Measurements from ENCODE around the gene SH2B3.
A peak's percentile ranks its signal among the peaks of the same experiment; 100 is the strongest.

Gene SH2B3

DNA sequence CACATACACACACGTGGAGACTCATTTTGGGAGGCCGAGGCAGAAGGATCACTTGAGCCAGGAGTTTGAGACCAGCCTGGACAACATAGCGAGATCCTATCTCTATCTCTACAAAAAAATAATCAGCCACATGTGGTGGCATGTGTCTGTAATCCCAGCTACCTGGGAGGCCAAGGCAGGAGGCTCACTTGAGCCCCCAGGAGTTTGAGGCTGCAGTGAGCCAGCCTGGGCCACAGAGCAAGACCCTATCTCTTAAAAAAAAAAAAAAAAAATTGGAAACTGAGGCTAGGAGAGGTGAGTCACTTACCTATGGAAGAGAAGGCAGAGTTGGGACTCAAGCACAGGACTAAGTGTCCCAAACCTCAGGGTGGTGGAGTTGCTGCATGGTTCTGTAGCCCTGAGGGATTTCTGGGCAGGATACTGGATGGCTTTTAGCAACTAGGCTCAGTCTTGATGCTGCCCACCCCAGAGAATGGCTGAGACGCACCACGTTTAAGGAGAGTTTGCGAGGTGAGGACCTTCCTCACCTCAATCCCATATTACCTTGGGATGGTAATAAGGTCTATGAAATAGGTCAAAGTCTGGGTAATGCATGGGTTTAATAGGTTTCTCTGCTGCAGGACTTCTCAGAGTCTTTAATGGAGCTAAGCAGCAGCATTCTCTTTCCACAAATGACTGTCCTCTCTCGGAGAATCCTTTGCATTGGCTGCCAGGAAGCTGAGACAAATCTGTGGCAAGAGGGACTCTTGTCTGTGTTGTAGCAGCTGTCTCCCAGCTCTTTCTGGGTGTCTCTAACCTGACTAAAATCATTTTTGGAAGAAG is 35.6 kb downstream of the SH2B3 start:
- no peak for ATAC-seq (replicated peaks)
- Mint-ChIP-seq H3K36me3 (ENCODE audit: insufficient read depth) (peaks cover 59% of the 10 kb centered on the region), H3K4me1 (ENCODE audit: low read depth in 2 of 2) (peaks cover 82 to 84% of the 10 kb centered on the region in 2 donors), H3K27me3 (no peaks in the 10 kb centered on the region), H3K4me3 (peak overlapping the region; percentile 40 to 49), H3K27ac (peak overlapping the region; percentile 96 to 100), H3K9me3 (no peaks in the 10 kb centered on the region)
- no peak for DNase-seq

DNA sequence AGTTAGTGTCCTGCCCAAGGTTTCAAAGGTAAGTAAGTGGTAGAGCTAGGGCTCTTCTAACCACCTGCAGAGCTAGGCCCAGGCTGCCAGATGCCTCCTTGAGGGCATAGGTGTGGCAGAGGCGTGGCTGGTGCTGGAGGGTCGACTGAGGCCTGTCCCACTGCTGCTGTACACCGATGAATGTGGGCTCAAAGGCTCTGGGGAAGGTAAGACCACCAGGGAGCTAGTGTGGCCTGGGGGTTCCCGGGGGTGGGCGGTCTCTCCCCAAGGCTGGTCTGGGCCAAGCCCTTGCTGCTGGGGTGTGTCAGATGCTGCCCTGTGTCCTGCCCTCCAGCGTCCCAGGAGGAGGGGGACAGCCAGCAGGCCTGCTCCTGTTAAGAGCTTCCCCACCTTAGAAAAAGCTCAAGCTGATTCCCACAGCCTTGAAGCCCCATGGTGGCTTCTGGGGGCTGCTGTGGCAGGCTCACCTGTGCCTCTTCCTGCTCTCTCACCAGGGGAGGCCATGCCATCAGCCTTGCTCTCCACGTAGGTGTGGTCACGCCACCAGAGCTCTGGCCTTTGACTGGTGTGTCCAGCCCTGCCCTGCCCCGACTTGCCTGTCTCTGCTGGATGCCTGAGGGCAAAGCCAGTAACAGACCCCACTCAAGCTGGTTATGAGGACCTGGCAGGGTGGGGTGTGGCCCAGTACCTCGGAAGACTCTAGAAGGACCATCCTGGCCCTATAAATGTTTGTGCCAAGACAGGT is 36.8 kb downstream of the SH2B3 start:
- ATAC-seq (replicated peaks) (no peak), DNase-seq (no peak)
- H3K4me1 Mint-ChIP-seq (ENCODE audit: low read depth in 2 of 2), result peaks cover 75 to 76% of the 10 kb centered on the region in 2 donors
- peak overlapping the region; percentile 75 to 84 for H3K4me3 Mint-ChIP-seq
- peak overlapping the region; percentile 95 to 96 for H3K27ac Mint-ChIP-seq
- H3K36me3 Mint-ChIP-seq (ENCODE audit: insufficient read depth), result peaks cover 55% of the 10 kb centered on the region
- no peaks in the 10 kb centered on the region for H3K9me3 Mint-ChIP-seq
- no peaks in the 10 kb centered on the region for H3K27me3 Mint-ChIP-seq

DNA sequence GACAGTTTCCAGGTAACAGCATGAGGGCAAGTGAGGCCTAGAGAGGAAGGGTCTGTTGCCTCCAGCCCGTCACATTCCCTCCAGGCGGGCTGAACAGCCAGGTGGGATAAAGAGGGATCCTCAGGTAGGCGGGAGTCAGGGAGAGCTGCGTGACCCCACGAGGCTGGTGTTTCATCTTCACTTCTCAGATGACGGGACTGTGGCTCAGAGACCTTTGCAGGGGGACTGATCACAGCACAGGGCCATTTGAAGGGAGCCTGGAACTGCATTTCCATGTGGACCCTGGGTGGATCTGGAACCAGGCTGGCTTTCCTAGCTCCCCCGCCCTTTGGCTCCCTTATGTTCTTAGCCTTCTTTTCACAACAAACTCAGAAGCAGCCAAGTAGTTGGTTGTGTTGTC is 37.4 kb downstream of the SH2B3 start:
- Mint-ChIP-seq H3K4me1 (ENCODE audit: low read depth in 2 of 2) (peaks cover 73 to 74% of the 10 kb centered on the region in 2 donors), H3K27me3 (no peaks in the 10 kb centered on the region), H3K4me3 (peak overlapping the region; percentile 75 to 84), H3K27ac (peak overlapping the region; percentile 95 to 96), H3K9me3 (no peaks in the 10 kb centered on the region), H3K36me3 (ENCODE audit: insufficient read depth) (peaks cover 55% of the 10 kb centered on the region)
- no peak for ATAC-seq (replicated peaks)
- DNase-seq, result no peak

- H3K27me3 Mint-ChIP-seq, result no peaks in the 10 kb centered on the region
- ATAC-seq (replicated peaks) (no peak), DNase-seq (no peak)
- no peaks in the 10 kb centered on the region for H3K9me3 Mint-ChIP-seq
- peak overlapping the region; percentile 75 to 84 for H3K4me3 Mint-ChIP-seq
- peaks cover 57% of the 10 kb centered on the region for H3K36me3 Mint-ChIP-seq (ENCODE audit: insufficient read depth)
- H3K27ac Mint-ChIP-seq, result peak overlapping the region; percentile 95 to 96
- H3K4me1 Mint-ChIP-seq (ENCODE audit: low read depth in 2 of 2), result peaks cover 69 to 73% of the 10 kb centered on the region in 2 donors
Observed at GRCh38 chr12:111443586-111443985, 37.9 kb downstream of the SH2B3 start.

GRCh38 chr12:111444314-111444924 is 38.7 kb downstream of the SH2B3 start:
- DNase-seq, result no peak
- H3K36me3 Mint-ChIP-seq (ENCODE audit: insufficient read depth), result peaks cover 57% of the 10 kb centered on the region
- H3K27ac Mint-ChIP-seq, result peak overlapping the region; percentile 95 to 96
- no peaks in the 10 kb centered on the region for H3K27me3 Mint-ChIP-seq
- H3K4me3 Mint-ChIP-seq, result peak overlapping the region; percentile 75 to 84
- peak; percentile 13 for ATAC-seq (replicated peaks)
- no peaks in the 10 kb centered on the region for H3K9me3 Mint-ChIP-seq
- peaks cover 70 to 71% of the 10 kb centered on the region in 2 donors for H3K4me1 Mint-ChIP-seq (ENCODE audit: low read depth in 2 of 2)

GRCh38 chr12:111444925-111445725 is 39.4 kb downstream of the SH2B3 start:
- peak; percentile 95 for ATAC-seq (replicated peaks)
- H3K27me3 Mint-ChIP-seq, result no peaks in the 10 kb centered on the region

DNA sequence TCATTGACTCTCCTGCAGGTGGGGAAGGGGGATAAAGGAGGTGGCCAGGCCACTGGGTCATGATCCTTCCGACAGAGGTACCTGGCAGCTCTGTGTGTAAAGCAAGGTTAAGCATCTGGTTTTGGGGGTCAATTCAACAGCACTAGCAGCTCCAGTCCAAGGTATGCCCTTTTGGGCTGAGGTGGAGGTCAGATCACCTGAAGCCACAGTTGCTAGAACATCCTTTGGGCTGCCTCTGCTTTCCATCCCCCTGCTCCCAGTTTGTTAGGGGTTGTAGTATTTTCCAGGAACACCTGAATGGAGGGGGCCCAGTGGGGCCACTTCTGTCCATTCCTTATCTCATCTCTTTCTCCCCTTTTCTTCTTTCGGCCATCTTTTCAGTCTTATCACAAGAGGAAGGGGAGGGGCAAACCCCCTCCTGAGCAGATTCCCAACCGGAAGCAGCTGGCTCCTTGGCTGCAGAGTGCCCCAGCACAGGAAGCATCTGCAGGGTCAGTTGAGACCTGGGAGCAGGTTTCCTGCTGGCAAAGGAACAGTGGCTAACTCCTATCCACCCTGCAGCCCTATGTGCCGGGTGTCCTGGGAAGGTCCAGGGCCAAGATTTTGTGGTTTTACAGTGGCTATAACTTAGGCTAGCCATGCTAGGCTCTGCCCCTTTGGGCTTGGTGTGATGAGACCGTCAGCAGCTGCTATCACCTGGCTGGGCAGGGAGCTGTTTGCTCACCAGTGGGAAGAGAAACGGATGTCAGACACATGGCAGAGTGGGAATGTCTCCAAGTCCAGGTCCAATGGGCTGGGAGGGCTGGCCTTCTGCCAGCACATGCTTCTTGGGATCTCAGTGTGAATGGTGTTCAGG is 40.2 kb downstream of the SH2B3 start:
- H3K36me3 Mint-ChIP-seq (ENCODE audit: insufficient read depth), result peaks cover 69% of the 10 kb centered on the region
- H3K4me1 Mint-ChIP-seq (ENCODE audit: low read depth in 2 of 2), result peaks cover 65% of the 10 kb centered on the region in 2 donors
- peak overlapping the region; percentile 95 to 96 for H3K27ac Mint-ChIP-seq
- peak in 1 of 3 experiments; percentile 1 for DNase-seq
- no peak for ATAC-seq (replicated peaks)
- peak overlapping the region; percentile 75 to 84 for H3K4me3 Mint-ChIP-seq
- H3K9me3 Mint-ChIP-seq, result no peaks in the 10 kb centered on the region
- no peaks in the 10 kb centered on the region for H3K27me3 Mint-ChIP-seq

More at GRCh38 chr12:111444925-111445725, 39.4 kb downstream of the SH2B3 start:
- DNase-seq, result peak; percentile 82 to 83 (median 82)
- peaks cover 66 to 68% of the 10 kb centered on the region in 2 donors for H3K4me1 Mint-ChIP-seq (ENCODE audit: low read depth in 2 of 2)
- H3K36me3 Mint-ChIP-seq (ENCODE audit: insufficient read depth), result peaks cover 64% of the 10 kb centered on the region
- peak overlapping the region; percentile 95 to 96 for H3K27ac Mint-ChIP-seq
- H3K9me3 Mint-ChIP-seq, result no peaks in the 10 kb centered on the region
- peak overlapping the region; percentile 75 to 84 for H3K4me3 Mint-ChIP-seq

DNA sequence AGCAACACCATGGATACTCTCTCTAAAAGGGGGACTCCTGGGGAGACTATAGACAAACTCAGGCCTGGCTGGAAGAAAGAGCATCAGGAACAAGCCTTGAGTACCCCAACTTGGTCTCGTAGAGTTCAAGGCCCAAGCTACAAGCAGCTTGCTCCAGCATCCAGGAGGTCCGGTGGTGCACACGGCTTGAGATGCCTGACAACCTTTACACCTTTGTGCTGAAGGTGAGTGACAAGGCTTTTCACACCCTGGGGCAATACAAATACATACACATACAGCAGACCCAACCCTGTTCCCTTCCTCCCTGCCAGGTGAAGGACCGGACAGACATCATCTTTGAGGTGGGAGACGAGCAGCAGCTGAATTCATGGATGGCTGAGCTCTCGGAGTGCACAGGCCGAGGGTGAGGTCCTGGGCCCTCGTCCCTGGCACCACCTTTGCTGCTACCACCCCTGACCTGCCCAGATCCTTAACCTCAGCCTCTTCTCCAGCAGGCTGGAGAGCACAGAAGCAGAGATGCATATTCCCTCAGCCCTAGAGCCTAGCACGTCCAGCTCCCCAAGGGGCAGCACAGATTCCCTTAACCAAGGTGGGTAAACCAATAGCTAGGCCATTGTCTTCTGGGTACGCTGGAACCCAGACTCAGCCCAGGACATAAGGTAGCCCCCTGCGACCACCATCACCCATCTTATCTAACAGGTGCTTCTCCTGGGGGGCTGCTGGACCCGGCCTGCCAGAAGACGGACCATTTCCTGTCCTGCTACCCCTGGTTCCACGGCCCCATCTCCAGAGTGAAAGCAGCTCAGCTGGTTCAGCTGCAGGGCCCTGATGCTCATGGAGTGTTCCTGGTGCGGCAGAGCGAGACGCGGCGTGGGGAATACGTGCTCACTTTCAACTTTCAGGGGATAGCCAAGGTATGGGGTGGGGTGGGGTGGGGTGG is 41.2 kb downstream of the SH2B3 start:
- no peaks in the 10 kb centered on the region for H3K9me3 Mint-ChIP-seq
- H3K27ac Mint-ChIP-seq, result peak overlapping the region; percentile 95 to 96
- peak overlapping the region in 1 of 2 donors; percentile 84 for H3K4me3 Mint-ChIP-seq
- H3K27me3 Mint-ChIP-seq, result no peaks in the 10 kb centered on the region
- peaks cover 64% of the 10 kb centered on the region for H3K36me3 Mint-ChIP-seq (ENCODE audit: insufficient read depth)
- peaks cover 64% of the 10 kb centered on the region in 2 donors for H3K4me1 Mint-ChIP-seq (ENCODE audit: low read depth in 2 of 2)
- DNase-seq (no peak), ATAC-seq (replicated peaks) (no peak)

DNA sequence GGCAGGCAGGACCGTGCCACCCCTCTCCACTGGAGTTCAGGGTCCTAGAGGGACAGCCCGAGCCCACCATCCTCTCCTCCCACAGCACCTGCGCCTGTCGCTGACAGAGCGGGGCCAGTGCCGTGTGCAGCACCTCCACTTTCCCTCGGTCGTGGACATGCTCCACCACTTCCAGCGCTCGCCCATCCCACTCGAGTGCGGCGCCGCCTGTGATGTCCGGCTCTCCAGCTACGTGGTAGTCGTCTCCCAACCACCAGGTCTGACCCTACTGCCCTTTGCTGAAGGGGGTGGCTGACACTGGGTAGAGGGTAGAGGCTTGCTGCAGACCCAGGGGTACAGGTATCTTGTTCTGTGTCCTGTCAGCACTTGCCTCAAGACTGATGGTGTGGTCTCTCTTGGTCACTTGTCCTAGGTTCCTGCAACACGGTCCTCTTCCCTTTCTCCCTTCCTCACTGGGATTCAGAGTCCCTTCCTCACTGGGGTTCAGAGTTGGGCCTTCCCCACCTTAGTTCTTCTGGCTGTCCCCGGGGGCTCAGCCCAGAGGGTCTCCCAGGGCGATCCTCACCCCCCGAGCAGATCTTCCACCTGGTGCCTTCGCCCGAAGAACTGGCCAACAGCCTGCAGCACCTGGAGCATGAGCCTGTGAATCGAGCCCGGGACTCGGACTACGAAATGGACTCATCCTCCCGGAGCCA is 42.0 kb downstream of the SH2B3 start:
- Mint-ChIP-seq H3K4me3 (no peak overlapping the region), H3K27ac (peak overlapping the region in 1 of 2 donors; percentile 95), H3K27me3 (no peaks in the 10 kb centered on the region), H3K4me1 (ENCODE audit: low read depth in 2 of 2) (peaks cover 58% of the 10 kb centered on the region in 2 donors), H3K36me3 (ENCODE audit: insufficient read depth) (peaks cover 65% of the 10 kb centered on the region), H3K9me3 (no peaks in the 10 kb centered on the region)
- DNase-seq (no peak), ATAC-seq (replicated peaks) (no peak)

DNA sequence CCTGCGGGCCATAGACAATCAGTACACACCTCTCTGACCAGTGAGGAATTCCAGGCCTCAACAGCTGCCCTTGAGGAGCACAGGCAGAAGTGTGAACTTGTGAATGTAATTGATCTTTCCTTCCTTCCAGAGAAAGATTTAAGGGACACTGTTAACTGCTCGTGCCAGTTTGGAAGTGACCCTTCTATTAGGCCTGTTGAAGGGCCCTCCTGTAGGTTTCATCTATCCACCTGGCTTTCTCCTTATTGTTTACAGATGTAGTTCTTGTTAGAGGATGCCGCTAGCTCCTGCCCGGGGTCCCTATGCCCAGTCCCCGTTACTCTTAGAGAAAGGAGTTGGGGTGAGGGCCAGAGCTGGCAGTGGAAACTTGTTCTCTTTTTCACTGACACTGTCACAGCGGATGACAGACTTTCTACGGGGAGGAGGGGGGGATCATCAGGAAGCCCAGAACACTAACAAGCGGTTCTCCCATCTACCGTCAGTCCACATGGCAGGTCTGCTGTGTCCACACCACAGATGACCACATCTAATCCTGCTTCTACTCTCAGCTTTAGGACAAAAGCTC is 42.6 kb downstream of the SH2B3 start:
- Mint-ChIP-seq H3K27me3 (no peaks in the 10 kb centered on the region), H3K4me1 (ENCODE audit: low read depth in 2 of 2) (peaks cover 51 to 52% of the 10 kb centered on the region in 2 donors), H3K4me3 (no peak overlapping the region), H3K27ac (peak overlapping the region; percentile 90 to 92), H3K36me3 (ENCODE audit: insufficient read depth) (peaks cover 62% of the 10 kb centered on the region), H3K9me3 (no peaks in the 10 kb centered on the region)
- DNase-seq, result no peak
- no peak for ATAC-seq (replicated peaks)

Measured in effector memory CD8-positive, alpha-beta T cell (primary cell).